MCF 10A (cell line): ENCODE results near the gene ELP6. TPM values are rescaled to one million over a fixed set of nuclear protein-coding genes. Genes with fewer than 3 reads are reported as not detected.
A peak's percentile ranks its signal among the peaks of the same experiment; 100 is the strongest.
"Not testable (repeated sequence)": the region's sequence is repeated elsewhere in the genome, so short reads cannot be mapped to it uniquely, and the experiment has no call there.

ENCODE experiments used
- BruUV-seq: library from RNA; stranded (reverse); fragments of 400-500 nt; replicated peaks from 2 replicates; lab custom pipeline; 2021; lab: Mats Ljungman, UMichigan
- CTCF ChIA-PET: fragments of 300-600 bp; sonication (Branson Sonifier 250); formaldehyde crosslinking; extraction: SDS; loops from one replicate; lab custom pipeline; 2021; ENCODE audit warnings: antibody characterized with exemption, inconsistent platforms; lab: Yijun Ruan, JAX
- POLR2A ChIA-PET: fragments of 300-600, 350-650 bp; sonication (Branson Sonifier 250); formaldehyde crosslinking; extraction: SDS; loops from one replicate; lab custom pipeline; 2020; ENCODE audit warnings: antibody characterized with exemption, inconsistent platforms; lab: Yijun Ruan, JAX
- DNase-seq: peaks from one replicate; pipeline ENCODE4 v3.0.0-alpha.2; 2018; ENCODE audit not compliant: unreplicated experiment
- H3K27ac Mint-ChIP-seq: one replicate; pipeline ENCODE4 v1.8.0; 2022; ENCODE audit warnings: mild to moderate bottlenecking, low read depth, mixed read lengths; ENCODE audit not compliant: unreplicated experiment
- H3K27me3 Mint-ChIP-seq: one replicate; pipeline ENCODE4 v1.8.0; 2022; ENCODE audit warnings: mixed read lengths; ENCODE audit not compliant: insufficient read depth, unreplicated experiment
- H3K36me3 Mint-ChIP-seq: one replicate; pipeline ENCODE4 v1.8.0; 2022; ENCODE audit warnings: mild to moderate bottlenecking, moderate library complexity, mixed read lengths; ENCODE audit not compliant: insufficient read depth, unreplicated experiment
- H3K4me1 Mint-ChIP-seq: one replicate; pipeline ENCODE4 v1.8.0; 2022; ENCODE audit warnings: mixed read lengths; ENCODE audit not compliant: insufficient read depth, unreplicated experiment
- H3K4me3 Mint-ChIP-seq: one replicate; pipeline ENCODE4 v1.8.0; 2022; ENCODE audit warnings: mild to moderate bottlenecking, moderate library complexity, mixed read lengths; ENCODE audit not compliant: unreplicated experiment
- H3K9me3 Mint-ChIP-seq: one replicate; pipeline ENCODE4 v1.8.0; 2022; ENCODE audit warnings: mixed read lengths; ENCODE audit not compliant: unreplicated experiment
- CTCF ChIP-seq: fragments of 200-600 bp; IDR thresholded peaks from one replicate; pipeline ENCODE4 v1.8.0; 2022; ENCODE audit warnings: antibody characterized with exemption, mild to moderate bottlenecking; ENCODE audit not compliant: unreplicated experiment
- intact Hi-C: fragments of 100-400 bp; cut with micrococcal nuclease; formaldehyde crosslinking; loops from 2 replicates; pipeline ENCODE4 v1.14.1; 2022
- total RNA-seq: library from RNA; stranded (reverse); gene quantifications from 2 replicates; pipeline ENCODE4 v1.2.3, GENCODE V29; 2022

The ELP6 gene
- total RNA-seq, 1 experiment from 2014 or later = 33.5 TPM

DNA sequence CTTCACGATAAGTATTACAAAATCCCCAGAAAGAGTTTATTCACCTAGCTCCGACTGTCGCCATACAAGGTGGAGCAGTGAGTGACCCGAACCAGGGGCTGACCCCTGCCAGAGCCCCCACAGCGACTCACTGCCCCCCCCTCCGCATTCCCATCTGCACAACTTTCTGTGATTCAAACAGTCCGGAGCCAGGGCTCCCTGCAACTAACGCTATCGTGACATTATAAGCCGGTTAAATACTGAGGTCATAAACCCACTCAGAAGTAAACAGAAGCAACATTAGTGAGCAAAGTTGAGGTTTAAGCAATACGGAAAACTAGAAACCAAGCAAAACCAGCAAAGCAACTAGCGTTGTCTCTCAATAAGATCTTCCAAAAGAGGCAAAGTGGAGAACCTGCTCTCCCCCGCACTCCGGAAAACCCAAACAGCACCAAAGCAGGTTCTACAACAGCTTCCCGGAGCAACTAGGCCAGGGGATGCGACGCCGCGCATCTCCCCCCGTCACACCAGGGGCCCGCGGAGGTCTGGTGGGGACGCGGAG lies 38.4 kb downstream of the ELP6 start:
- H3K9me3 Mint-ChIP-seq = no peaks in the 10 kb centered on the region
- no peak for TF ChIP-seq CTCF

DNA sequence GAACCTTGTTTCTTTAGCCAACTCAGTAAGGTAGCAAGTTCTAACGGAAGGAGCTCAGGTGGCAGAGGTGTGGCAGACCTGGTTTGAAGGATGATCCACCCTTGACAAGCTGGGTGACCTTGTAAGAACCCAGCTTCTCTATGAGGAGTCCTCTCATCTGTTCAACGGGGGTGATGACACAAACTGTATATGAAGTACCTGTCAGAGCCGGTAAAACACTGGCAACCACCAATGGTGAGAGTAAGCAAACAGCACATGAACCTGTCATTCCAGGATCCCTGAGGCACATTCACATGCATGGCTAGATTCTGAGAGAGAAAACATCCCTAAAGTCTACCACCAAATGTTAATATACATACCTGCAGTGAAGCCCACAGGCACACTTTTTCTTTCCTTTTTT lies 40.1 kb downstream of the ELP6 start:
- no peak for DNase-seq
- intact Hi-C loops = no loop called here
- Mint-ChIP-seq H3K4me3 (peak overlapping the region; percentile 99), H3K4me1 (peaks cover 18% of the 10 kb centered on the region), H3K36me3 (peaks cover 2% of the 10 kb centered on the region), H3K9me3 (no peaks in the 10 kb centered on the region), H3K27ac (peak overlapping the region; percentile 17), H3K27me3 (no peaks in the 10 kb centered on the region)
- ChIA-PET CTCF (interaction anchor here (0.9 to 1.1 kb wide), 3 partner anchors 28 to 114 kb away, joined by 3 to 8 read pairs (median 3); no protein-coding TSS in a partner anchor), POLR2A (interaction anchor here (0.7 to 1.4 kb wide), 5 partner anchors 9 to 93 kb away, joined by 3 to 7 read pairs (median 6); partner anchors contain the start of gene PTPN23)
- BruUV-seq = no TSS peak
- no peak for TF ChIP-seq CTCF

More for the DNA sequence above, 38.4 kb downstream of the ELP6 start:
- CTCF ChIA-PET = interaction anchor here (0.6 to 6.9 kb wide), 11 partner anchors 31 to 678 kb away, joined by 3 to 86 read pairs (median 3); partner anchors contain the start of gene PTPN23
- Mint-ChIP-seq H3K27me3 (no peaks in the 10 kb centered on the region), H3K36me3 (no peaks in the 10 kb centered on the region), H3K4me1 (peaks cover 23% of the 10 kb centered on the region), H3K4me3 (peak overlapping the region; percentile 99), H3K27ac (peak overlapping the region; percentile 86)
- intact Hi-C loops = loop anchor here (1.0 to 5.0 kb wide), 2 partner anchors 33 to 54 kb away; no protein-coding TSS in a partner anchor
- no peak for DNase-seq
- no TSS peak for BruUV-seq
- POLR2A ChIA-PET = interaction anchor here (0.6 to 2.9 kb wide), 9 partner anchors 9 to 95 kb away, joined by 3 to 61 read pairs (median 7); partner anchors contain the start of gene PTPN23

- ChIA-PET CTCF (interaction anchor here (0.6 to 1.1 kb wide), 5 partner anchors 21 to 203 kb away, joined by 3 to 5 read pairs (median 3); no protein-coding TSS in a partner anchor), POLR2A (interaction anchor here (1.6 kb wide), 1 partner anchor 26 kb away, joined by 8 read pairs; no protein-coding TSS in a partner anchor)
- Mint-ChIP-seq H3K27ac (no peak overlapping the region), H3K4me1 (peaks cover 18% of the 10 kb centered on the region), H3K9me3 (no peaks in the 10 kb centered on the region), H3K4me3 (no peak overlapping the region), H3K27me3 (no peaks in the 10 kb centered on the region), H3K36me3 (peaks cover 17% of the 10 kb centered on the region)
- intact Hi-C loops = no loop called here
- BruUV-seq = no TSS peak
- TF ChIP-seq CTCF = no peak
- DNase-seq = no peak
Observed at GRCh38 chr3:47469616-47470015, 43.9 kb downstream of the ELP6 start.

- H3K4me3 Mint-ChIP-seq, DNase-seq, POLR2A ChIA-PET, H3K9me3 Mint-ChIP-seq, intact Hi-C loops, H3K27me3 Mint-ChIP-seq, H3K4me1 Mint-ChIP-seq, BruUV-seq, H3K27ac Mint-ChIP-seq: not testable (repeated sequence)
- CTCF ChIA-PET = interaction anchor here (0.6 kb wide), 1 partner anchor 47 kb away, joined by 3 read pairs; no protein-coding TSS in a partner anchor
- peaks cover 17% of the 10 kb centered on the region for H3K36me3 Mint-ChIP-seq
Observed at GRCh38 chr3:47468315-47468714, 45.2 kb downstream of the ELP6 start.
